PC-9 (cell line): ENCODE data around the gene LRCH3.
"Not testable (repeated sequence)": the region's sequence is repeated elsewhere in the genome, so short reads cannot be mapped to it uniquely, and the experiment has no call there.

ENCODE experiments used
- CTCF ChIP-seq: fragments of 200-600 bp; sonication (generic); conservative IDR thresholded peaks from 2 replicates; pipeline ENCODE4 v1.6.1; 2017; ENCODE audit warnings: mixed run types, antibody characterized with exemption, mild to moderate bottlenecking, moderate library complexity
- EZH2 ChIP-seq: fragments of 200-600 bp; sonication (generic); IDR thresholded peaks from 2 replicates; pipeline ENCODE4 v1.8.0; 2017; ENCODE audit warnings: antibody characterized with exemption, low read depth

DNA sequence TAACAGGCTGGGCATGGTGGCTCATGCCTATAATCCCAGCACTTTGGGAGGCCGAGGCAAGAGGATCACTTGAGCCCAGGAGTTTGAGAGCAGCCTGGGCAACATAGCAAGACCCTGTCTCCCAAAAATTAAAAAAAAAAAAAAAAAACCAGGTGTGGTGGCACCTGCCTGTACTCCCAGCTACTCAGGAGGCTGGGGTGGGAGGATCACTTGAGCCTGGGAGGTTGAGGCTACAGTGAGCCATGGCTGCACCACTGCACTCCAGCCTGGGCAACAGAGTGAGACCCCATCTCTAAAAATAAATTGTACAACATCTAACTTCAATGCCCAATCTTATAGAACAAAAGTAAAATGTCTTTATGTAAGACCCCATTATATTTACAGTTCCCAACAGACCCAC, 95.0 kb downstream of the LRCH3 start:
- TF ChIP-seq CTCF, EZH2: not testable (repeated sequence)
